Osteoblast (primary cell): ENCODE data around the gene TSPAN4. TPM values are rescaled to one million over a fixed set of nuclear protein-coding genes. Genes with fewer than 3 reads are reported as not detected.

Source experiments
- DNase-seq: peaks from one replicate; pipeline ENCODE4 v3.0.0; 2011; ENCODE audit warnings: low spot score, mixed read lengths; ENCODE audit not compliant: insufficient read length; ENCODE audit errors: missing footprints
- H2AFZ ChIP-seq: 2 replicates; pipeline ENCODE4 v1.6.0; 2011; ENCODE audit warnings: mild to moderate bottlenecking, low read length
- H3K27ac ChIP-seq: 2 replicates; pipeline ENCODE4 v1.5.1; 2011; ENCODE audit warnings: mild to moderate bottlenecking, low read depth, low read length, moderate library complexity
- H3K27me3 ChIP-seq: 2 replicates; pipeline ENCODE4 v1.6.0; 2012; ENCODE audit warnings: mild to moderate bottlenecking, control low read depth, inconsistent platforms, low read length, moderate library complexity; ENCODE audit not compliant: insufficient read depth
- H3K36me3 ChIP-seq: 2 replicates; pipeline ENCODE4 v1.5.1; 2011; ENCODE audit warnings: mild to moderate bottlenecking, low read length, control low read depth, moderate library complexity; ENCODE audit not compliant: insufficient read depth
- H3K4me1 ChIP-seq: 2 replicates; pipeline ENCODE4 v1.5.1; 2011; ENCODE audit warnings: mild to moderate bottlenecking, low read length, control low read depth, moderate library complexity; ENCODE audit not compliant: insufficient read depth
- H3K4me2 ChIP-seq: 2 replicates; pipeline ENCODE4 v1.6.0; 2011; ENCODE audit warnings: mild to moderate bottlenecking, low read length; ENCODE audit not compliant: insufficient read depth
- H3K4me3 ChIP-seq: fragments of 200-600 bp; sonication (generic); 3 replicates; pipeline ENCODE4 v1.5.1; 2012; ENCODE audit warnings: mild to moderate bottlenecking, low read length, inconsistent platforms; ENCODE audit not compliant: insufficient read depth
- H3K79me2 ChIP-seq: 2 replicates; pipeline ENCODE4 v1.6.0; 2012; ENCODE audit warnings: mild to moderate bottlenecking, low read length, control low read depth, inconsistent platforms; ENCODE audit not compliant: insufficient read depth
- H3K9me3 ChIP-seq: 2 replicates; pipeline ENCODE4 v1.5.1; 2011; ENCODE audit warnings: low read depth, low read length, control low read depth
- H4K20me1 ChIP-seq: 2 replicates; pipeline ENCODE4 v1.6.0; 2012; ENCODE audit warnings: mild to moderate bottlenecking, low read length, control low read depth; ENCODE audit not compliant: insufficient read depth
- total RNA-seq: library from RNA; depleted of rRNA; stranded (reverse); fragments of >200 nt; gene quantifications from 2 replicates; pipeline ENCODE4 v1.2.3, GENCODE V29; 2012
- TF ChIP-seq, protein P1 (sequence below): IDR thresholded peaks from 2 replicates; pipeline ENCODE4 v1.5.1; 2011; ENCODE audit warnings: mild to moderate bottlenecking, low read depth, low read length, moderate library complexity; ENCODE audit errors: extremely low read depth

Gene TSPAN4
- total RNA-seq, 1 donor, result 168 TPM

DNA sequence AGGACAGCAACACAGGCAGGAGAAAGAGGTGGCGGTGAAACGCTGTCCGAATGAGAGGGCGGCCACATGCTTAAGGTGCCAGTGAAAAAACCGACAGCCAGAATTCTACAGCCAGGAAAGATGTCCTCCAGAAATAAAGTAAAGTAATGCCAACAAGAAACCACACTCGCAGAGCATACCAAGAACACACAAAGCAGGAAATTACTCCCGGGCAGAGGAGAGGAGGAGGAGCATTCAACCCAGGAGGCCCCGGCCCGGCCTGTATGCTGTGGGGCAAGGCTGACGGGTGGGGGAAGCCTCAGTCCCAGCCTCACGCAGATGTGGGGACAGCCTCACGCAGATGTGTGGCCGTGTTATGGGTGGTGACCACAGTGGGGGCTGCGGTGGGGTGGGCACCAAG is 39.9 kb downstream of the TSPAN4 start:
- no peak overlapping the region for H3K4me2 ChIP-seq
- H3K9me3 ChIP-seq, result no peaks in the 10 kb centered on the region
- no peaks in the 10 kb centered on the region for H3K79me2 ChIP-seq
- H2AFZ ChIP-seq, result no peak overlapping the region
- H3K4me3 ChIP-seq, result no peak overlapping the region
- peaks cover 3% of the 10 kb centered on the region for H4K20me1 ChIP-seq
- TF ChIP-seq, protein P1, sequence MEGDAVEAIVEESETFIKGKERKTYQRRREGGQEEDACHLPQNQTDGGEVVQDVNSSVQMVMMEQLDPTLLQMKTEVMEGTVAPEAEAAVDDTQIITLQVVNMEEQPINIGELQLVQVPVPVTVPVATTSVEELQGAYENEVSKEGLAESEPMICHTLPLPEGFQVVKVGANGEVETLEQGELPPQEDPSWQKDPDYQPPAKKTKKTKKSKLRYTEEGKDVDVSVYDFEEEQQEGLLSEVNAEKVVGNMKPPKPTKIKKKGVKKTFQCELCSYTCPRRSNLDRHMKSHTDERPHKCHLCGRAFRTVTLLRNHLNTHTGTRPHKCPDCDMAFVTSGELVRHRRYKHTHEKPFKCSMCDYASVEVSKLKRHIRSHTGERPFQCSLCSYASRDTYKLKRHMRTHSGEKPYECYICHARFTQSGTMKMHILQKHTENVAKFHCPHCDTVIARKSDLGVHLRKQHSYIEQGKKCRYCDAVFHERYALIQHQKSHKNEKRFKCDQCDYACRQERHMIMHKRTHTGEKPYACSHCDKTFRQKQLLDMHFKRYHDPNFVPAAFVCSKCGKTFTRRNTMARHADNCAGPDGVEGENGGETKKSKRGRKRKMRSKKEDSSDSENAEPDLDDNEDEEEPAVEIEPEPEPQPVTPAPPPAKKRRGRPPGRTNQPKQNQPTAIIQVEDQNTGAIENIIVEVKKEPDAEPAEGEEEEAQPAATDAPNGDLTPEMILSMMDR, result no peak
- peak; percentile 93 for DNase-seq
- H3K36me3 ChIP-seq, result peaks cover 13% of the 10 kb centered on the region
- no peak overlapping the region for H3K27ac ChIP-seq
- H3K4me1 ChIP-seq, result no peaks in the 10 kb centered on the region
- no peaks in the 10 kb centered on the region for H3K27me3 ChIP-seq

- Histone ChIP-seq H3K36me3 (peaks cover 13% of the 10 kb centered on the region), H3K27ac (no peak overlapping the region), H2AFZ (no peak overlapping the region), H4K20me1 (peaks cover 3% of the 10 kb centered on the region), H3K27me3 (no peaks in the 10 kb centered on the region), H3K79me2 (no peaks in the 10 kb centered on the region), H3K4me3 (no peak overlapping the region), H3K9me3 (no peaks in the 10 kb centered on the region), H3K4me1 (no peaks in the 10 kb centered on the region), H3K4me2 (no peak overlapping the region)
- DNase-seq, result no peak
- TF ChIP-seq, protein P1, result no peak
These were observed 40.9 kb downstream of the TSPAN4 start for GRCh38 chr11:883527-883926.

- H4K20me1 ChIP-seq, result peaks cover 3% of the 10 kb centered on the region
- H3K27me3 ChIP-seq, result no peaks in the 10 kb centered on the region
- no peak overlapping the region for H3K4me3 ChIP-seq
- TF ChIP-seq, protein P1, result no peak
- H3K79me2 ChIP-seq, result no peaks in the 10 kb centered on the region
- H2AFZ ChIP-seq, result no peak overlapping the region
- DNase-seq, result no peak
- no peak overlapping the region for H3K27ac ChIP-seq
- no peak overlapping the region for H3K4me2 ChIP-seq
- no peaks in the 10 kb centered on the region for H3K4me1 ChIP-seq
- peaks cover 13% of the 10 kb centered on the region for H3K36me3 ChIP-seq
- H3K9me3 ChIP-seq, result no peaks in the 10 kb centered on the region
These were observed 42.0 kb downstream of the TSPAN4 start for GRCh38 chr11:884578-885070.

DNA sequence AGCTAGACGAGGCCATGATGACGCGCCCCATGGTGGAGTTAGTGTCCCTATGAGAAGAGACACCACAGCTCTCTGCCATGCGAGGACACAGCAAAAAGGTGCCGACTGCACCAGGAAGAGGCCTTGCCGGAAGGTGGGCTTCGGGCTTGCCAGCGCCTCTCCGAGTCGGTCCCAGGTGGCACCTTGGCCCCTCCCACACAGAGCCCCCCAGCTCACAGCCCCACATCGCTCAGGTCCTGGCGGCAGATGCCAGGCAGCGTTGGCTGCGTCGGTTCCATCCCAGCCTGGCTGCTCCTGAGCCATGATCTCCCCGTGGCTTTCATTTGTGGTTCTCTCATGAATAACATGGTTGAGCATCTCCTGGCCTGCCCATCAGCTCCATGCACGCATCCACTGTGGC is 43.9 kb downstream of the TSPAN4 start:
- Histone ChIP-seq H2AFZ (no peak overlapping the region), H3K79me2 (no peaks in the 10 kb centered on the region), H3K4me2 (no peak overlapping the region), H3K4me1 (no peaks in the 10 kb centered on the region), H3K27ac (no peak overlapping the region), H4K20me1 (peaks cover 2% of the 10 kb centered on the region), H3K27me3 (no peaks in the 10 kb centered on the region), H3K36me3 (peaks cover 6% of the 10 kb centered on the region), H3K9me3 (no peaks in the 10 kb centered on the region), H3K4me3 (no peak overlapping the region)
- TF ChIP-seq, protein P1, result no peak
- no peak for DNase-seq
